NCI-H2107 treated with DMSO at 0.1 percent for 48 hours (cell line): ENCODE measurements around the gene NR2F6.

ENCODE experiments used
- DNase-seq: peaks from one replicate; lab custom pipeline; 2025; ENCODE audit not compliant: unreplicated experiment; lab: John Stamatoyannopoulos, UW

Gene NR2F6

DNA sequence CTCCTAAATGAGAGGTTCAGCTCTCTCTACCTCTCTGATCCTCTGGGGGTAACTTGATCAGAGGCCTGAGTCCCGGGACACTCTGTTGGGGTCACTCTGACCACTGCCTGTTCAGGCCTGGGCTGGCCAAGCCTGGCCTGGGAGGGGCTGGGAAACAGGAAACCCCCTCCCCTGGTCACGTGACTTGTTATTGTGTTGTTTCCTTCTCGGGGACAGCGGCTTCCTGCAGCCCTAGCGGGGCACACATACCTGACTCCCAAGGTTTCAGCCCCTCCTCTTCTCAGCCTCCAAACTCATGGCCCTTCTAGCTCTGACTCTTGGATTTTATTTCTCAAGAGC, 18.9 kb upstream of the NR2F6 start, which contains the start of gene USHBP1:
Gene USHBP1, minus strand, starts transcription at position 105 of the 339 bp plus-strand sequence. CDS start 446 bp downstream, outside the sequence.
- DNase-seq = no peak

DNA sequence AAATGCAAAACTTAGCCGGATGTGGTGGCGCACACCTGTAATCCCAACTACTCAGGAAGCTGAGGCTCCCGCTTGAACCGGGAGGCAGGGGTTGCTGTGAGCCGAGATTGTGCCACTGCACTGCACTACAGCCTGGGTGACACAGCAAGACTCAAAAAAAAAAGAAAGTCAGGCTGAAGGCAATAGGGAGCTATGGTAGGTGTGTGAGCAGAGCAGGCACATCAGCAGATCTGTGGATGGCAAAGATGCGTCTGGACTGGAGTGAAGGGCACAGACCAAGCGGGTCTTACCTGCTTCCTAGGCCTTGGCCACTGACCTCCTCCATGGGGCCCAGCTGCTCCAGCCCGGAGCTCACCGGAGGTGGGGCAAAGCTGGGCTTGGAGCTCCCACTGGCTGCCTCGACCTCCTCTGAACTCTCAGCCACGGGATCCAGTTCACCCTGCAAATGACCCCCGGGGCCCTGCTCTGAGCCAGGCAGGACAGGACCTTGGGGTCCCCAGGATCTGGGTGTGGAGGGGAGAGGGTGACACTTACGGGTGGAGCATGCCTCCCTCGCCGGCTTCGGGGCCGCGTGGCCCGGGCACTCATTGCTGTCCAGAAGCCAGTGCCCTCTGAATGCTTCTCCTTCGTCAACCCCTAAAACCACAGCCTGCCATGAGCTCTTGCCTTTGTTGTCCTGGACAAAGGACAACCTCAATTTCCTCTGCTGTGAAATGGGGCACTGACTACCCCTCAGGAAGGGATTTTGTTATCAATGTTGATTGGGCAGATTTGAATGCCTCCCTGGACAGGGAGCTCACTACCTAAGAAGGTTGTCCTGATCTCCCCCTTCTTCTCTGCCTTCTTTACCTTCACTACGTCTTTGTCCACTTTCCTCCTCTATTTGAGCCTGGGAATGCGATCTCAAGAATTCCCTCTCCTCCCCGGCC, 18.3 kb upstream of the NR2F6 start:
- no peak for DNase-seq

DNA sequence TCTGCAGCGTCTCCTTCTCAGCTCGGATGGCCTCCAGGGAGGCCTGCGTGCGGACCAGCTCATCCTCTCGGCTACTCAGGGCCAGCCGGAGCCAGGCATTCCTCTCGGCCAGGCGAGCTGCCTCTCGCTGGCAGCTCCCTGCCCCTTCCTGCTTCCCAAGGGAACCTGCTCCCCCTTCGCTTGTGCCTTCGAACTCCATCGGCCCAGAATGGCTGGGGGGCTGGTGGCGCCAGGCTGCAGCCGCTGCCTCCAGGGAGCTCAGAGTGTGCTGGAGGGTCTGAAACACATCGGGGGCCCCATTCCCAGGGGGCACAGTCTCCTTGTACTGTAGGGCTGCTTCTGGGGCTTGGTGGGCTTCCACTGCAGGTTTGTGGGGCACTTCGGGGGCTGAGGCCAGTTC, 16.8 kb upstream of the NR2F6 start:
- DNase-seq = no peak

DNA sequence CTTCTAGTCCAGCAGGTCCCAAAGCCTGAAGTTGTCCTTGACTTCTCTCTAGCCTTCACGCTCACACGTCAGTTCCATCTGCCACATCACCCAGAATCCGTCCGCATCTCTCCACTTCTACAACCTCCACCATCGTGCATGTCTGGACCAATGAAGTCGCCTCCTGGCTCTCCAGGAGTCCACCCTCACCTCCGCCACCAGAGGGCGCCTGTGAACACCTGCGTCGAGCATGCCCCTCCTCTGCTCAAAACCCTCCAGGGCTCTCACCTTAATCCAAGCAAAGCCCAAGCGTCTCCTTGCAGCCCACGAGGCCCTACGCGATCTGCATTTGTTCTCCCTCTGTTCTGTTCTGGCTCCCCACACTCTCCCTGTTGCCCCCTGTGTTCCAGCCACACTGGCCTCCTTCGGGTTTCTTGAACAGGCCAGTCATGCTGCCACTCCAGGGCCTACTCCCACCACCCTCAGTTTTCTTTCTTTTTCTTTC, 15.2 kb upstream of the NR2F6 start:
- DNase-seq = peak; percentile 86

DNA sequence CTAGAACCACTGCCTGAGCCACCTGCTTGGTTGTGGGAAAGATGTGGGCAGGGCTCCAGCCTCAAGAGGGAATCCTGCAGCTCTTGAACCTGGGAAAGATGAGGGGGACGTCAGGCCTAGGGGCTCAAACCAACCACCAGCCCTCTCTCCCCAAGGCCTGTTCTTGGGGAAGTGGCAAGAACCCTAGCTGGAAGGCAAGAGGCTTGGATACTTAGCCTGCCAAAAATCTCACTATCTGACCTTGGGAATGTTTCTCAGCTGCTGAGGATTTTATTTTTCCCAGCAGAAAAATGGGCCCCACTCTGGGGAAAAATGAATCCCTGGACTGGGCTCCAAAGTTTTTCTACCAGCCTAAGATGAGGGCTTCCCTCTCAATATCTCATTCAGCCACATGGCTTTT, 14.2 kb upstream of the NR2F6 start:
- no peak for DNase-seq

DNA sequence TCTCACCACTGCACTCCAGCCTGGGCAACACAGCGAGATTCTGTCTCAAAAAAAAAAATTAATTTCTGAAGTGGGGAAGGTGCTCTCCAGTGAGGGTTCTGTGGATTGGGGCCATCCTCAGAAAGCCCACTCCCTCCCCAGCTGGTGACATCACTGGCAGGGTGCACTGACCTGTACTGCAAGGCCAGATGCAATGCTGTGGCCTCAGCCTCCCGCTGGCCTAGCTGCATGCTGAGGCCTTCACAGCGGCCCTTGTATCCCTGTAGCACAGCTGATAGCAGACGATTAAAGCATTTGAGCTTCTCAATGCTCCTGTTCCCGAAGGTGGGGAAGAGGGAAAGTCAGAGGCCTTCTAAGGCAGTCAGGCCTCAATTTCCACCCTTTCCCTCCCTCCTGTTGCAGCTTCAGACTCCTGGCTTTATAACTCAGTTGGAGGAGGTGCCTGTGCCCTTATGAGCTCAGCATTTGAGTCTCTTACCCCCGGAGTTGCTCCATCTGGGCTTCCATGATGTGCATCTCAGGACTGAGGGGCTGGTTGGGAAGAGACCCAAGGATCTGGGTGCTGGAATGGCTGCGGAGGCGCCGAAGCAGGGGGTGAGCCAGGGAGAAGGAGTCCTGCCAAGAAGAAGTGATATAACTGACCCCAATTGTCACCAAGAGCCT, 13.5 kb upstream of the NR2F6 start:
- DNase-seq = no peak

DNA sequence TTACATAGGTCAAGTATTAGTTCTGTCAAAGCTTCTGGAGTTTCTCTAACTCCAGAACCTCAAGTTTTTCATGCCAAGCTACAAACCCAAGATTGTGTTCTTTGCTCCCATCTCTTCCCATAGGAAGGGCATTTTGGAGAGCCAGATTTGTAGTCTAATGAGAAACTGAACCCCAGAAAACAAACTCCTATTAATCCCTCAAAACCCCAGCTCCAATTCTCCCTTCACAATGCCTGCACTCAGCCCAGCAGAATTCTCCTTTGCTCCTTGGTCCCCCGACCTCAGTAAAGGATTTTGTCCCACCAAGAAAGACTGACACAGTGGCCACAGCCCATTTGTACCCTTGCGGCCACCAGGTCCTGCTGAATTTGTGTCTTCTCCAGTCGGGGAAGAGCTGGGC, 10.4 kb upstream of the NR2F6 start:
- no peak for DNase-seq

DNA sequence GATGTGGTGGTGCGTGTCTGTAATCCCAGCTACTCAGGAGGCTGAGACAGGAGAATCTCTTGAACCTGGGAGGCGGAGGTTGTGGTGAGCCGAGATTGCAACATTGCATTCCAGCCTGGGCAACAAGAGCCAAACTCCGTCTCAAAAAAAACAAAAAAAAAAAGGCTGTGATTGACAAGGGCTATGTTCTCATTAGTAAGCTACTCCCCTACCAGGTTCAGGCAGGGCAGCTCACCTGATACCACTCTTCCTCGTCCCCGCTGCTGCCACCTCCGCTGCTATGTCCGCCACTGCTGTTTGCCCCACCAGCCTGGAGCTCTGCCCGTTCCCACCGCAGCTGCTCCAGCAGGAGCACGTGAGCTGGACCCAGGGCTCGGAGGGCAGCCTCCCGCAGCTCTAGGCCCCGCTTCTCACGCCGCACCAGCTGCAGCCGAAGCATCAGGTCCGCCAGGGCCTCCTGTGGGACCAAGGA, 9.5 kb upstream of the NR2F6 start:
- DNase-seq = peak; percentile 73

DNA sequence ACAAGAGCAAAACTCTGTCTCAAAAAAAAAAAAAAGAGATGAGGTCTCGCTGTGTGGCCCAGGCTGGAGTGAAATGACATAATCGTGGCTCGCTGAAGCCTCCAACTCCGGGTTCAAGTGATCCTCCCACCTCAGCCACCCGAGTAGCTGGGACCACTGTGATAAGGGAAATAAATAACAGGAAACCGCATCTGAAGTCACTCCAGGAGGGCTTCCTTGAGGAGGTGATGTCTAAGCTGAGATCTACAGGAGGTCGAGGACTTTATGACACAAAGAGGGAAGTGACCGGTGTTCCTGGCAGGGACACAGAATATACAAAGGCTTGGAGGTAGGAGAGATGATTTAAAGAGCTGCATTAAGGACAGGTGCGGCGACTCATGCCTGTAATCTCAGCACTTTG, 8.9 kb upstream of the NR2F6 start:
- DNase-seq = no peak

DNA sequence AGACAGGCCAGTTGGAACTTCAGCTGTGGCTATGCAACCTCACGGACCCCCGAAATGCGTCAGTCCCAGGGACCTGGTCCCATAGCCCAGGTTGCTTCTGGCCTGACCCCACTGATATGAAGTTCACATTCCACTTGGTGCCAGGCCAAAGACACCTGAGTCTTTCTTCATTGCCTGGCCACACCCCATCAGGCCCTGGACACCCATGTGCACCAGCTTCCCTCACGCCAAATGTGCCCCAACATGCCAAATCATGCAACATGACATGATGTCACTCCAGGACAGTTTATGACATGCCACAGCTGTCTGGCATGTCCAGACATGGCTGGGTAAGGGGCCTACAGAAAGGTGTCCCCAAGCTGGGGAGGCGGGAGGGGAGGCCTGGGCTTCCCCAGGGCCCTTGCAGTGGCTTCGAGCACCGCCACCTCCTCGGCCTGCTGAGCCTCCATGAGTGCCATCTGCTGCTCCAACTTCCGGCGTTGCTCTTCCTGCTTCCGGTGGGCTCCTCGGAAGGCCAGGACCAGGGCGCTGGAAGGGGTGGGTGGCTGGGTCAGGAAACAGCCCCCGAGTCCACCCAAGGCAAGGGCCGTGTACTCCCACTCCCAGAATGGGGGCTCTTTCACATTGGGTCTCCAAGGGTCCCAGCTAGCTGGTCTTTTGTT, 4.3 kb upstream of the NR2F6 start:
- no peak for DNase-seq

DNA sequence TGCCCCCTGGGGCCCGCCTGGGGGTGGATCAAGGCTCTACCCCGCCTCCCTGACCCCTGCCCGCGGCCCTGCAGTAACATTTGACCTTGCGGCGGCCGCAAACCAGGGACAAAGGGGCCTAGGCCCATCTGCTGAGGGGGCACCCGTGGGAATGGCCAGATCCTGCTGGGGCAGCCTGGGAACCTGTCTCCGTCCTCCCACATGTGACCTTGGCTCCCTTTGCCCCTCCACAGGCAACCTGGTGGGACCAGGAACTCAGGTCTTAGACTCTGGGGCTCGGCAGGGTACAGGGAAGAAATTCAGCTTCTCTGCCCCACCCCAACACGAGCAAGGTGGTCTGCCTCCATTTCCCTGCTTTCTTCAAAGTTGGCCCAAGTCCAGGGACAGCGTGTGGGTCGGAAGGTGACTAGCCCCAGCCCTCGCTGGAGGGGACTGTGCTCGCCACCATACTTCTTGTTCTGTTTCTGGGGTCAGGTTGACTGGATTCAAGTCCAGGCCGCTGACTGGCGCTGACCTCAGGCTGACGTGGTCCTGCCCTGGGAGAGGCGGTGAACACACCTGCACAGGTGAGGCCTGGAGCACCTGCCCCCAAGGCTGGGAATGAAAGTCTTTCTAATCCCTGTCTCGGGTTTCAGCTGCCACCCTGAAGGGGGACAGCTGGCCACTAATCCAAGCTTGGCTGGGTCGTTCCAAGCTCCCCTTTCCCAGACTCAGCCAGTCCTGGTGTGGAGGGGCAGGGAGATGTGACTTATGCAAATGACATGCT, 2.5 kb upstream of the NR2F6 start:
- DNase-seq = peak; percentile 56

DNA sequence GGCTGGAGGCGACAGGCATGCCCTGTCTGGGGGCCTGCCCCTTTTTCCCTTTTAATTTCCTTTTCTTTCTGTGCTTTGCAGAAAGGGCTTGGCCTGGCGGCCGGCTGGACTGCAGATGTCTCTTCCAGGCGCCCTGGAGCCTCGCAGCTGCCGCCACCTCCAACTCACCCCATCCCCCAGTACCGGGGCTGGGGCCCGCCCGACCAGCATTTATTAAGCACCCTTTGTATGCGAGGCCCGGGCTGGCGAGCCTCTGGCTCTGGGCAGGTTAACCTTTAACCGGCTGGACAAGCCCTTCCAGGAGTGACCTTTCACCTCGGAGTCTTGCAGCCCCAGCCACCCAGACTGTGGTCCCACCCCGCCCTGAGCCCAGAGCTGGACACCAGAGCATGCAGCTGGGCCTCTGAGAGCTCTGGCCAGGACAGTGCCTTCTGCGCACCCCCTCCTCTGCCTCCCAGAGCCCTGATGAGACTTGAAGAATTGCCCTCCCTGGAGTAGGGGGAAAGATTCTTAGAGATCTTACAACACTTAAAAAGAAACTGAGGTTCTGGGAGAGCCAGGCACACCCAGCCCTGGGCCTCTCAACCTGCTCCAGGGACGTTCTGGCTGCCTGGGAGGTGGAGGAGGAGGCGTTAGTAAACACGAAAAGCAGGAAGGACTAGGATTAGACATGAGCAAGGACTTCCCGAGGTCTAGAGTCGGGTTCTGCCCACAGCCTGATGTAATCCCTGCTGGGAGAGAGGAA, 1.1 kb upstream of the NR2F6 start:
- DNase-seq = no peak

DNA sequence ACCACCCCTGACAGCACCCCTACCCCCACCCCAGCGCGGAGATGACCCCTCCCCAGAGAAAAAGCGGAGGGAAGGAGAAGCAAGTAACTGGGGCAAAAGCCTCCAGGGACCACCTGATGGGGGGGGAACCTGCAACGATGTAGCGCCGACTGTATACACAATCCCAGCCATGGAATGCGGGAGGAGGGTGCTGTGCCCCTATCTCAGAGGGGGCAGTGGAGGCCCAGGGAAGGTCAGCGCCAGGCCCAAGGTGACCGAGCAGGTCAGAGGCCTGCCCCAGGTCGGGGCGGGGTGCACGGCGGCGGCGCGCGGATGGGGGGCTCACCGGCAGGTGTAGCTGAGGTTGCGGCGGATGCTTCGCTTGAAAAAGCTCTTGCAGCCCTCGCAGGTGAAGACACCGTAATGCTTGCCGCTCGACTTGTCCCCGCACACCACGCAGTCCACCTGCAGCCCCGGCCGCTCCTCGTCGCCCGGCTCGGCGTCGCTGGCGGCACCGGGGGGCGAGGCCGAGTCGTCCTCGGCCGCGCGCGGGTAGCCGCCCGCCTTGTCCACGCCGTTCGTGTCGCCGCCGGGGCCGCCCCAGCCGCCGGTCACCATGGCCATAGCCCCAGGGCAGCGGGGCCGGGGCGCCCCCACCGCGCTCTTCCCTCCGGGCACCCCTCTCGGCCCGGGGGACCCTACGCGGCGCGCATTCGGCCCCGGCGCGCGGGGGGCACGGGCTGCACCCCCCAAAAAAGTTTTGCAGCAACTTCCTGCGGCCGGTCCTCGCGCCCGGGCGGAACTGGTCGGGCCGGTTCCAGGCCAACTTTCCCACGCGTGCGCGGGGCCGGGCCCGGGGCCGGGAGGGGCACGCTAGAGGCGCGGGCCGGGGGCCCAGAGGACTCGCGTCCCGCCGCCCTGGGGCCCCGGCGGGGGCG, 843 bp downstream of the NR2F6 start:
- no peak for DNase-seq

DNA sequence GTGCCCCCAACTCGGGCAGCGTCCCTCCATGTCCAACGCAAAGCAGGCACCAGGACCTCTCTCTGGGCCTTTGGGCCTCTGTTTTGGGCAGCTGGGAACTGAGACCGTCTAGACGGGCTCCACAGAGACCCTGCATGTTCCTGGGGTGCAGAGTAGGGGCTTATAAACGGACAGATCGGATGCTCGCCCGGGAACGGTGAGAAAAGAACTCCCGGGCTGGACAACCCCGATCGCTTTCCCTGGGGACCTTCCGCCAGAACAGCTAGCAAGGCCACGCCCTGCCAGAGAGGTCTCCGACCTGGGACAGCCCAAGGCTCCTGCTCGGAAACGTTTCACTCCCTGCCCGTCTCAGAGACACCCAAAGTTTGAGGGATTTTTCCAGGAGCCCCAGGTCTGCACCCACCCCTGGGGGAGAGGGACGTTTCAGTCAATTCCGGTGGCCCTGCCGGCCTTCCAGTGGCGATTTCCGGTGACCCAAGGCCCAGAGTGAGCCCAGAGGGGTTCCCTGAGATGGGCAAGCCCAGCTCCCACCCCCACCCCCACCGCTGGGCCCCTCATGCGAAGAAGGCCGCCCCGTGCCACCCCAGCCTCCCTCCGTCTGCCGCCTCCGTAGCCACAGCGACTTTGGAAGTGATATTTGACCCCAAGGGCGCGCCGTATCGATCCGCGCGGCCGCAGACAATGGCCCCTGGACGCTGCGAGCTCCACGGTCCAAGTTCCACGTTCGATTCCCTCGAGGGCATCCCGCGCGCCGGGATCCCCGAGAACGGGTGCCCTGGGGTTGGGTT, 1.7 kb downstream of the NR2F6 start:
- DNase-seq = no peak

DNA sequence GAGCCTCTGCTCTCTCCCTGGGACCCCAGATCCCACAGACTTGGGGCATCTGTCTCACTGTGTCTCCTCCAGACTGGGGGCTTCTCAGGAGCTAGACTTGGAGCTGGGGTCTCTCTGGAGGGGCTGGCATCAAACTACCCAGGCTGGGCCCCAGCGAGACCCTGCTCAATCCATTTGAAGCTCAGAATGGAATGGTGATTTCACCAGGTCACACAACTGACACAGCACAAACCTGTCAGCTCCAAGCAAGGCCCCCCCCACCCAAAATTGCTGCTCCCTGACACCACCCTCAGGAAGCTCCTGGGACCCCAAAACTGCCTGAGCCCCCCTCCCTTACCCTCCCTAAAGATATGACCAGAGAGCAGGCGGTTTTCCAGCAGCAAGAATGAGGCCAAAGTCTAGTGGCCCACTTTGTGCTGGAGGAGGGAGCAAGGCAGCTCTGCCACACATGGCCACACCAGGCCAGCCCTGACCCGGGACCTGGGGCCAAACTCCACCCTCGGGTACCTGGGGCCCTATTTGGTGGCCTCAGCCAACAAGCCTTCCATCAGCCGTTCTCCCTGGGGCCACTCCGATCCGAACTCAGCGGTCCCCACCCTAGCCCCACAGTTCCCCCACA, 2.4 kb downstream of the NR2F6 start:
- no peak for DNase-seq

DNA sequence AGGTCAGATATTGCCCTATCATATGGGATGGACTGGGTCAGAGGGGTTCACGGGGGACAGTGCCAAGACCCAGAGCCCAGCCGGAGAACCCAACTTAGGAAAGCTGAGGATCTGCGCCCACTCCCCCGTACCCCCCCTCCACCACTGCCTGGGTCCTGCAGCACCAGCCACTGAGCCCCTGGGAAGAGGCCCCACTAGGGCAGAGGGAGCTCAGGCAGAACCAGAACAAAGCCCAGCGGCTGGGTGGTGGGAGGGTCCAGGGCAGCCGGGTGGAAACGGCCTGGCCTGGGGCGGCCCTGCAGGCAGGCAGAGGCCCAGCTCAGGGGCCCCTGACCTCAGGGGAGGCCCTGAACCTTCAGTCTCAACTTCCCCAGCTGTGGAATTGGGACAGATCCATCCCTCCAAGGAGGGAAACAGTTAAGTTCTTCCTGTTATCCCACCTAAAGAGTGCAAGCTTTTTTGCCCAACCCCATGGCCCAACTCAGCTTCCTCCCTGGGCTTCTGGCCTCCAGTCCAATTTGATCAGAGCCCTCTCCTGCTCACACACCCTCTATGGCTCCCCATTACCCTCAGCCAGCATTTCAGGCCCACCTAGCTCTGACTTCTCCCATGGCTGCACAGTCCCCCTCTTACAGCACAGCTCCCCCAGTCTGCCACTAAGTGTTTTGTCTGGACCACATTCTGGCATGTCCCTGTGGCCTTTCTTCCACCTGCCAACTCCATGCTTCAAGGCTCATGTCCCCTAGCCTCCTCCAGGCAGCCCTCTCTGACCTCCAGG, 3.1 kb downstream of the NR2F6 start:
- DNase-seq = no peak

DNA sequence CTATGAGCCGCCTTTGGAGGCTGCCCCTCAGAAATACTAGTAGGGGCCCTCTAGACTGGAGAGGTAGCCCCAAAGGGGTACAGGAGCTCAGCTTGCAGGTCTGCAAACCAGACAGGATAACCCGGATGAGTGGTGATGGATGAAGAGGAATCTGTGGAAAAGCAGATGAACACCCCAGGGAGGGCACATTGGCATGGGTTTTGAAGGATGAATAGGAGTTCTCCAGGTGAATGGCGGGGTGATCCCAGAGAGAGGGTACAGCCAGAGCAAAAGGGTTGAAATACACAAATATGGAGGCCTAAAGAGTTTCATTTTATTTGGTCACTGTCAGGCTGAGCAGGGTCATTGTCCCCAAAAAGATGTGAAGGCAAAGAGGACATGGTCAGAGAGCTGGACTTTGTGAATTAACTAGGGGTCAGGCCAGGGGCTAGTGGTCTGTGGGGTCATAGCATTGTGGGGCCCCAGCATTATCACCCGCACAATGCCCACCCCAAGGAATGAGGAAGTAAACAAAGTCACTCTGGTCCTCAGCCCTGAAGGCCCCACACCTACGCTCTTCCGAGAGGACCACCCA, 4.8 kb downstream of the NR2F6 start:
- DNase-seq = no peak
